Osteoblast (primary cell): Measurements from ENCODE around the gene FOXK1. TPM values are rescaled to one million over a fixed set of nuclear protein-coding genes. Genes with fewer than 3 reads are reported as not detected.

ENCODE experiments used
- DNase-seq: peaks from one replicate; pipeline ENCODE4 v3.0.0; 2011; ENCODE audit warnings: low spot score, mixed read lengths; ENCODE audit not compliant: insufficient read length; ENCODE audit errors: missing footprints
- H2AFZ ChIP-seq: 2 replicates; pipeline ENCODE4 v1.6.0; 2011; ENCODE audit warnings: mild to moderate bottlenecking, low read length
- H3K27ac ChIP-seq: 2 replicates; pipeline ENCODE4 v1.5.1; 2011; ENCODE audit warnings: mild to moderate bottlenecking, low read depth, low read length, moderate library complexity
- H3K27me3 ChIP-seq: 2 replicates; pipeline ENCODE4 v1.6.0; 2012; ENCODE audit warnings: mild to moderate bottlenecking, control low read depth, inconsistent platforms, low read length, moderate library complexity; ENCODE audit not compliant: insufficient read depth
- H3K36me3 ChIP-seq: 2 replicates; pipeline ENCODE4 v1.5.1; 2011; ENCODE audit warnings: mild to moderate bottlenecking, low read length, control low read depth, moderate library complexity; ENCODE audit not compliant: insufficient read depth
- H3K4me1 ChIP-seq: 2 replicates; pipeline ENCODE4 v1.5.1; 2011; ENCODE audit warnings: mild to moderate bottlenecking, low read length, control low read depth, moderate library complexity; ENCODE audit not compliant: insufficient read depth
- H3K4me2 ChIP-seq: 2 replicates; pipeline ENCODE4 v1.6.0; 2011; ENCODE audit warnings: mild to moderate bottlenecking, low read length; ENCODE audit not compliant: insufficient read depth
- H3K4me3 ChIP-seq: fragments of 200-600 bp; sonication (generic); 3 replicates; pipeline ENCODE4 v1.5.1; 2012; ENCODE audit warnings: mild to moderate bottlenecking, low read length, inconsistent platforms; ENCODE audit not compliant: insufficient read depth
- H3K79me2 ChIP-seq: 2 replicates; pipeline ENCODE4 v1.6.0; 2012; ENCODE audit warnings: mild to moderate bottlenecking, low read length, control low read depth, inconsistent platforms; ENCODE audit not compliant: insufficient read depth
- H3K9me3 ChIP-seq: 2 replicates; pipeline ENCODE4 v1.5.1; 2011; ENCODE audit warnings: low read depth, low read length, control low read depth
- H4K20me1 ChIP-seq: 2 replicates; pipeline ENCODE4 v1.6.0; 2012; ENCODE audit warnings: mild to moderate bottlenecking, low read length, control low read depth; ENCODE audit not compliant: insufficient read depth
- total RNA-seq: library from RNA; depleted of rRNA; stranded (reverse); fragments of >200 nt; gene quantifications from 2 replicates; pipeline ENCODE4 v1.2.3, GENCODE V29; 2012
- TF ChIP-seq, protein P1 (sequence below): IDR thresholded peaks from 2 replicates; pipeline ENCODE4 v1.5.1; 2011; ENCODE audit warnings: mild to moderate bottlenecking, low read depth, low read length, moderate library complexity; ENCODE audit errors: extremely low read depth

Gene FOXK1
- total RNA-seq, 1 donor, result 31.8 TPM

DNA sequence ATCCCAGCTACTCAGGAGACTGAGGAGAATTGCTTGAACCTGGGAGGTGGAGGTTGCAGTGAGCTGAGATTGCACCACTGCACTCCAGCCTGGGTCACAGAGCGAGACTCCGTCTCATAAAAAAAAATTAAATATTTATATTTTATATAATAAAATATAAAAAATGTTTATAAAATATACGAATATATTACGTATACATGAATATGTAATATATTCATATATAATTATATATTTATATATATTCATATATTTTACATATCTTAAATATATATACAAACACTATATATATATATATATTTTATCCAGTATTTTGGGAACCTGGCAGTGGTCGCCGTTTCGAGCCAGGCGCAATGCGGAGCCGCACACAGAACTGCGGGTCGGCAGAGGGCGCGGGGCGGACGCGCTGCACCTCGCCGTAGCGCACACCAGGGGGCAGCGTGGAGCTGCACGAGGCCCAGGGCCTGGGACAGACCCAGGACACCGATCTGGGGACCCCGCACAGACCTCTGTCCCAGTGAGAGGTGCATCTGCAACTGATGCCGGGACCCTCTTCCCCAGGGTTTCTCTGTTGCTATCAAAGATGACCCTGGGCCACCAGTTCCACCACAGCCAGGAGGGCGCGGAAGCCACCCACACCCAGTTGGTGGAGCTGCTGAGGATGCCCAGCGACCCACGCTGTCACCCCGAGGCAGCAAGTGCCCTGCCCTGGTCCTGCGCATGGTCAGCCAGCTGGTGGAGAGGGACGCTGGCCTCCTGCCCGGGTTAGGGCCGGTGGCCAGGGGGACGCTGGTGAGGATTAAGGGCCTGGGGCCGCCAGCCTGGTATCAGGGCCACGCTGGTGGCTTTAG lies 116.0 kb downstream of the FOXK1 start:
- peak; percentile 99 for DNase-seq
- peaks cover 5% of the 10 kb centered on the region for H3K4me1 ChIP-seq
- H3K36me3 ChIP-seq, result no peaks in the 10 kb centered on the region
- H3K4me3 ChIP-seq, result no peak overlapping the region
- H3K79me2 ChIP-seq, result no peaks in the 10 kb centered on the region
- no peak overlapping the region for H3K4me2 ChIP-seq
- no peaks in the 10 kb centered on the region for H4K20me1 ChIP-seq
- H3K27me3 ChIP-seq, result no peaks in the 10 kb centered on the region
- H2AFZ ChIP-seq, result no peak overlapping the region
- no peak overlapping the region for H3K27ac ChIP-seq
- H3K9me3 ChIP-seq, result no peaks in the 10 kb centered on the region
- TF ChIP-seq, protein P1, sequence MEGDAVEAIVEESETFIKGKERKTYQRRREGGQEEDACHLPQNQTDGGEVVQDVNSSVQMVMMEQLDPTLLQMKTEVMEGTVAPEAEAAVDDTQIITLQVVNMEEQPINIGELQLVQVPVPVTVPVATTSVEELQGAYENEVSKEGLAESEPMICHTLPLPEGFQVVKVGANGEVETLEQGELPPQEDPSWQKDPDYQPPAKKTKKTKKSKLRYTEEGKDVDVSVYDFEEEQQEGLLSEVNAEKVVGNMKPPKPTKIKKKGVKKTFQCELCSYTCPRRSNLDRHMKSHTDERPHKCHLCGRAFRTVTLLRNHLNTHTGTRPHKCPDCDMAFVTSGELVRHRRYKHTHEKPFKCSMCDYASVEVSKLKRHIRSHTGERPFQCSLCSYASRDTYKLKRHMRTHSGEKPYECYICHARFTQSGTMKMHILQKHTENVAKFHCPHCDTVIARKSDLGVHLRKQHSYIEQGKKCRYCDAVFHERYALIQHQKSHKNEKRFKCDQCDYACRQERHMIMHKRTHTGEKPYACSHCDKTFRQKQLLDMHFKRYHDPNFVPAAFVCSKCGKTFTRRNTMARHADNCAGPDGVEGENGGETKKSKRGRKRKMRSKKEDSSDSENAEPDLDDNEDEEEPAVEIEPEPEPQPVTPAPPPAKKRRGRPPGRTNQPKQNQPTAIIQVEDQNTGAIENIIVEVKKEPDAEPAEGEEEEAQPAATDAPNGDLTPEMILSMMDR, result peak; percentile 78

DNA sequence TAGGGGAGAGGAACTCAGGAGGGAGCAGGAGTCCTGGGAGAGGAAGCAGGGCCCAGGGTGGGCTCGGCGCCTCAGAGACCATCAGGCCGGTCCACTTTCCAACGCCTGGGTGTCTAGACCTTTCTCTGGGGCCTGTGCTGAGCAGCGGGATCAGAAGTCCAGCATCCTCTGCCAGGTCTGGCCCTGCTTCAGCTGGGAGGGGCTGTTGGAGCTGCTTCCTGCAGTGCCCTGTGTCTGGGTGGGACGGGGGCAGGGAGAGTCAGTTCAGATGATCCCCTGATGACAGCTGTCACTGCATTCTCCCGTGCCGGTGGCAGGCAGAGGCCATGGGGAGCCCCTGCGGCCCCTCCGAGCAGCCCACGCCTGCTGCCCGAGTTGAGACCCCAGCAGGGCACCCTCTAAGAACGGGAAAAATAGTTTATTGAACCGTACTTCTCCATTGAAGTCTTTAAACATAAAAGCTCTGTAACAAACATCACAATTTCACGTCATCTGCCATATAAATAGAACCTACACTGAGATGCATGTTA lies 116.7 kb downstream of the FOXK1 start:
- no peak overlapping the region for H3K4me2 ChIP-seq
- no peaks in the 10 kb centered on the region for H3K9me3 ChIP-seq
- no peaks in the 10 kb centered on the region for H3K36me3 ChIP-seq
- peak; percentile 88 for DNase-seq
- H3K4me1 ChIP-seq, result peaks cover 5% of the 10 kb centered on the region
- TF ChIP-seq, protein P1, result no peak
- H3K4me3 ChIP-seq, result no peak overlapping the region
- no peak overlapping the region for H2AFZ ChIP-seq
- H3K27ac ChIP-seq, result no peak overlapping the region
- no peaks in the 10 kb centered on the region for H3K27me3 ChIP-seq
- H4K20me1 ChIP-seq, result no peaks in the 10 kb centered on the region
- no peaks in the 10 kb centered on the region for H3K79me2 ChIP-seq

DNA sequence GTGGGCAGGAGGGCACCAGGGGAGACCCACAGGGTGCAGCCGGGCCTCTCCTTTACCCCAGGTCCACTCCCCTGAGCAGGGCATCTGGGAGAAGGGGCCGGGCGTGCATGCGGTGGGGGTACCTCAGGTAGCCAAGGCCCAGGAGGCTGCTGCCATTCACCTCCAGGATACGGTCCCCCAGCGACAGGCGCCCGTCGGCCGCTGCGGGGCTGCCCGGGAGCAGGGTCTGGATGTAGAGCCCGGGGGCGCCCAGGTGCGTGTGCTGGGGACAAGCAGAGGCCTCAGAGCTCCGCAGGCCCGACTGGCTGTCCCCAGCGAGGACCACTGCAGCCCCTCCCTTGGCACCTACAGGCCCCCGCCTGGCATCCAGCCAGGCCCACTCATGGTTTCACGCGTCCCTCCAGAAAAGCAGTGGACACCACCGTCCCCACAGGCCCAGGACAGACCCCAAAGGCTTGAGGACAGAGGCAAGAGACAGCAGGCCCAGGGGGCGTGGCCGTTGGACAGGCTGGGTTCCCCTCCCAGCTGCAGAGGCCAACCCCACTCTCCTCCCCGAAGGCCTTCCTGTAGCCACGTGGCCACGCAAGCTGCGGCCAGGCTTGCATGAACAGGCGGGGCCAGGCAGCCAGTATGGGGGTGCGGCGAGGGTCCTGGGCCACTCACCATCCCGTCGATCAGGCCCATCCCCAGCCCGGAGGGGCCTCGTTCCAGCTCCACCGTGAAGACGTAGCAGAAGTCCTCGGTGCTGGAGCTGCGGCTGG lies 117.6 kb downstream of the FOXK1 start:
- Histone ChIP-seq H4K20me1 (no peaks in the 10 kb centered on the region), H2AFZ (no peak overlapping the region), H3K79me2 (no peaks in the 10 kb centered on the region), H3K4me2 (no peak overlapping the region), H3K27me3 (no peaks in the 10 kb centered on the region), H3K4me3 (no peak overlapping the region), H3K27ac (no peak overlapping the region), H3K4me1 (peaks cover 3% of the 10 kb centered on the region), H3K9me3 (no peaks in the 10 kb centered on the region), H3K36me3 (no peaks in the 10 kb centered on the region)
- DNase-seq, result peak; percentile 91
- TF ChIP-seq, protein P1, result no peak

DNA sequence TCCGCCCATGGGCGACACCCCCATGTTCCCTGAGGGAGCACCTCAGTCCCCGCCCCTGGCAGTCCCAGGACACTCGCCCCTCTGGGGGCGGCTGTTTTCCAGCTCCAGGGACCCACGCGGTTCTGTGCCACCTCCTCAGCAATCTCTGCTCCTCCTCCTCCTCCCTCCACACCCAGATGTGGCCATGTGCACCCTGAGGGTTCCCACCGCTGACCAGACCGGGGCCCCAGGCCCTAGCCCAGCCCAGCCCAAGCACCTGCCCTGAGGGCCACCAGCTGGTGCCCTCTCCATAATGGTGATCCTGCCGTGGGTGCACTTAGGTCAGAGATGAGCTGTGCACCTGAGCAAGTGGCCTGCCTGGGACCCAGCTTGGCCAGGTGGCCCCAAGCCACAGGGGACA lies 118.4 kb downstream of the FOXK1 start:
- Histone ChIP-seq H3K36me3 (no peaks in the 10 kb centered on the region), H3K4me1 (no peaks in the 10 kb centered on the region), H3K27ac (no peak overlapping the region), H3K9me3 (no peaks in the 10 kb centered on the region), H3K79me2 (no peaks in the 10 kb centered on the region), H4K20me1 (no peaks in the 10 kb centered on the region), H3K27me3 (no peaks in the 10 kb centered on the region), H2AFZ (no peak overlapping the region), H3K4me2 (no peak overlapping the region), H3K4me3 (no peak overlapping the region)
- peak; percentile 83 for DNase-seq
- TF ChIP-seq, protein P1, result no peak
